Endothelial cell of umbilical vein (primary cell): Measurements from ENCODE around the gene TMEM89. TPM values are rescaled to one million over a fixed set of nuclear protein-coding genes. Genes with fewer than 3 reads are reported as not detected.

ENCODE experiments used
- BruUV-seq: library from RNA; stranded (reverse); fragments of 400-500 nt; replicated peaks from 2 replicates; lab custom pipeline; 2021; lab: Mats Ljungman, UMichigan
- CTCF ChIA-PET: fragments of 300-600, 350-600 bp; sonication (Branson Sonifier 250); formaldehyde crosslinking; loops from one replicate; lab custom pipeline; 2021; ENCODE audit warnings: antibody characterized with exemption, inconsistent platforms; lab: Charles Lee
- POLR2A ChIA-PET: fragments of 300-600, 350-600 bp; sonication (Branson Sonifier 250); formaldehyde crosslinking; loops from one replicate; lab custom pipeline; 2021; ENCODE audit warnings: antibody characterized with exemption, inconsistent platforms; lab: Charles Lee
- DNase-seq: peaks from one replicate; pipeline ENCODE4 v3.0.0-alpha.2; 2011; ENCODE audit warnings: low read depth, low spot score
- FAIRE-seq: peaks from 2 replicates; lab custom pipeline; 2011; peaks lifted over from hg19 to GRCh38; lab: Jason Lieb, UNC
- H2AFZ ChIP-seq: 2 replicates; pipeline ENCODE4 v1.6.0; 2012; ENCODE audit warnings: low read depth, low read length, control low read depth, inconsistent platforms
- H3K27ac ChIP-seq: 2 replicates; pipeline ENCODE4 v1.5.1; 2011; ENCODE audit warnings: low read depth, mild to moderate bottlenecking, control low read depth, low read length, moderate library complexity; ENCODE audit not compliant: insufficient read depth
- H3K27me3 ChIP-seq, 2 experiments: 2 replicates each; pipeline versions ENCODE4 v1.6.0 to v1.6.1; 2011; ENCODE audit warnings: low read length in 2 of 2, mixed read lengths in 1 of 2; ENCODE audit not compliant: control insufficient read depth in 2 of 2, insufficient read depth in 2 of 2
- H3K36me3 ChIP-seq, 2 experiments: 2 replicates in 1 of 2; 3 replicates in 1 of 2; pipeline ENCODE4 v1.5.1; 2011; ENCODE audit warnings: low read length in 2 of 2, mild to moderate bottlenecking in 1 of 2, moderate library complexity in 1 of 2; ENCODE audit not compliant: control insufficient read depth in 2 of 2, insufficient read depth in 2 of 2; ENCODE audit errors: extremely low read depth in 1 of 2
- H3K4me1 ChIP-seq: 3 replicates; pipeline ENCODE4 v1.5.1; 2011; ENCODE audit warnings: mild to moderate bottlenecking, low read length; ENCODE audit not compliant: control insufficient read depth, insufficient read depth; ENCODE audit errors: extremely low read depth
- H3K4me2 ChIP-seq: 2 replicates; pipeline ENCODE4 v1.6.1; 2011; ENCODE audit warnings: low read length, control low read depth, mixed read lengths; ENCODE audit not compliant: insufficient read depth
- H3K4me3 ChIP-seq, 3 experiments: fragments of 200-600 bp in 1 of 3; sonication (generic), shearing (Covaris generic) in 1 of 3; replicated peaks in 1 of 3; 2 replicates each; pipeline ENCODE4 v1.5.1; 2011 to 2016; ENCODE audit warnings: control low read depth in 3 of 3, low read length in 3 of 3, mild to moderate bottlenecking in 2 of 3, inconsistent platforms in 1 of 3, low read depth in 1 of 3, moderate library complexity in 1 of 3; ENCODE audit not compliant: insufficient read depth in 1 of 3
- H3K79me2 ChIP-seq: 2 replicates; pipeline ENCODE4 v1.6.0; 2012; ENCODE audit warnings: low read length, inconsistent platforms; ENCODE audit not compliant: control insufficient read depth, insufficient read depth
- H3K9ac ChIP-seq: replicated peaks from 2 replicates; pipeline ENCODE3; 2011; ENCODE audit warnings: low read length, control low read depth; ENCODE audit not compliant: insufficient read depth; ENCODE audit errors: extremely low read depth
- H3K9me1 ChIP-seq: replicated peaks from 3 replicates; pipeline ENCODE4 v1.6.0; 2011; ENCODE audit warnings: mild to moderate bottlenecking, low read length; ENCODE audit not compliant: control insufficient read depth, insufficient read depth; ENCODE audit errors: extremely low read depth
- H3K9me3 ChIP-seq: replicated peaks from 2 replicates; pipeline ENCODE4 v1.5.1; 2012; ENCODE audit warnings: low read length, inconsistent platforms; ENCODE audit not compliant: control insufficient read depth, insufficient read depth
- H4K20me1 ChIP-seq: replicated peaks from 2 replicates; pipeline ENCODE3; 2011; ENCODE audit warnings: mild to moderate bottlenecking, low read length; ENCODE audit not compliant: control insufficient read depth, insufficient read depth; ENCODE audit errors: extremely low read depth
- EZH2 ChIP-seq: IDR thresholded peaks from 2 replicates; pipeline ENCODE4 v1.6.1; 2012; ENCODE audit warnings: borderline replicate concordance, low read depth, mild to moderate bottlenecking, moderate library complexity, low read length, inconsistent platforms; ENCODE audit not compliant: severe bottlenecking
- GATA2 ChIP-seq: IDR thresholded peaks from 2 replicates; pipeline ENCODE4 v1.7.0; 2011; ENCODE audit warnings: low read depth, mild to moderate bottlenecking, moderate library complexity, mixed read lengths, low read length; ENCODE audit not compliant: insufficient read length, insufficient read depth
- MYC ChIP-seq: IDR thresholded peaks from one replicate; pipeline ENCODE4 v1.6.1; 2011; ENCODE audit warnings: mild to moderate bottlenecking, low read depth, low read length
- POLR2AphosphoS5 ChIP-seq: IDR thresholded peaks from 2 replicates; pipeline ENCODE4 v1.6.1; 2012; ENCODE audit warnings: low read depth, mild to moderate bottlenecking, control low read depth, low read length, moderate library complexity; ENCODE audit not compliant: insufficient read depth
- dilution Hi-C: fragments of 300-500 bp; cut with MboI; formaldehyde crosslinking; loops from one replicate; pipeline ENCODE4 v1.15.0; 2019; ENCODE audit warnings: low sequenced_read_pairs; ENCODE audit not compliant: extremely low pct_ligation_motif_present
- intact Hi-C: fragments of 100-400 bp; cut with micrococcal nuclease; formaldehyde crosslinking; loops from one replicate; pipeline ENCODE4 v1.10.0; 2022
- polyA plus RNA-seq, 4 experiments: library from polyadenylated mRNA; depleted of rRNA in 3 of 4; stranded (reverse) in 3 of 4; unstranded in 1 of 4; fragments of >200 nt; gene quantifications; 2 replicates each; pipeline versions ENCODE4 v1.2.1 to v1.2.3, GENCODE V29; 2011 to 2012; ENCODE audit warnings: missing spikeins in 1 of 4
- total RNA-seq: library from RNA; stranded (reverse); gene quantifications from 2 replicates; pipeline ENCODE4 v1.2.3, GENCODE V29; 2021
- TF ChIP-seq, protein P1 (sequence below): IDR thresholded peaks from 2 replicates; pipeline ENCODE4 v1.6.1; 2011; ENCODE audit not compliant: insufficient read depth, insufficient read length
- TF ChIP-seq, protein P2 (sequence below), 2 donors: IDR thresholded peaks; 1 replicate in 1 of 2; 2 replicates in 1 of 2; pipeline ENCODE4 v1.5.1; 2011; ENCODE audit warnings: low read length in 2 of 2, mild to moderate bottlenecking in 2 of 2, moderate library complexity in 2 of 2, control low read depth in 1 of 2, inconsistent platforms in 1 of 2, low read depth in 1 of 2; ENCODE audit not compliant: insufficient read depth in 1 of 2; ENCODE audit errors: extremely low read depth in 1 of 2

The TMEM89 gene
- total and polyA plus RNA-seq, 2 donors (not counting 3 experiments of a cell fraction or from before 2014, with no cell fraction given) = not detected

DNA sequence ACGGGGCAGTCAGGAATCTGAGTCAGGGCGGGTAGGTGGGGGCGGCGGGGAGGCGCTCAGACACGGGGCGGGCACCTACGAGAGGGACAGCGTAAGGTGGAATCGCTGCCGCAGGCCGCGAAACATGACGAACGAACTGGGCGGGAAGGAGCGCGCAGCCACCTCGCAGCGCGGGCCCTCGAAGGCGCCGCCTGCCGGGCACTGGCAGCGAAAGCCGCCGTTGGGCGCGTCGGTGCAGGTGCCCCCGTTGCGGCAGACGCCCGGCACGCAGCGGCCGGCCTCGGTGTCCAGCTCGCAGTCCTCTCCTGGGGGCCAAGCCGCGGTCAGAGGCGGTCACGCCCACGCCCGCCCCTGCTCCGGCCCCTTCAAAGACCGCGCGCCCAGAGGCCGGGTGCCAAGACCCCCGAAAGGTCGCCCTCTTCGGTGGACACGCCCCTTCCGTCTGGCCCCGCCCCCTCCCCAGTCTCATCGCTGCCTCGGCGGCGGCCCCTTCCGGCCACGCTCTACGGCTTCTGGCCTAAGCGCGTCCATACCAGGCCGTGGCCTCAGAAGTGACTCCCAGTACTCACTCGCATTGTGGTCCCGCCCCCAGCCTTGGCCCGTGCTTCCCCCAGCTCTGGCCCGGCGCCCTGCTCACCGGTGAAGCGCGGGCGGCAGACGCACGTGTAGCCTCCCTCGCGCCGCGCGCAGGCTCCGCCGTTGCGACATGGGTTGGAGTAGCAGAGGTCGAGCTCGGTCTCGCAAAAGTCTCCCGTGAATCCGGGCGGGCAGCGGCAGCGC is 34.7 kb upstream of the TMEM89 start:
- H3K27me3 ChIP-seq = no peaks in the 10 kb centered on the region
- peak overlapping the region; percentile 92 for H2AFZ ChIP-seq
- peak overlapping the region; percentile 8 to 46 (median 18) for H3K4me3 ChIP-seq
- CTCF ChIA-PET = interaction anchor here (0.7 to 5.1 kb wide), 6 partner anchors 12 to 256 kb away, joined by 3 to 32 read pairs (median 3); partner anchors contain the start of genes NCKIPSD, PFKFB4 and SLC26A6
- H4K20me1 ChIP-seq = no peaks in the 10 kb centered on the region
- peak overlapping the region; percentile 35 for H3K4me2 ChIP-seq
- no TSS peak for BruUV-seq
- peaks cover 7% of the 10 kb centered on the region for H3K4me1 ChIP-seq
- FAIRE-seq = peak; percentile 82
- H3K9ac ChIP-seq = peak overlapping the region; percentile 22
- H3K36me3 ChIP-seq = no peaks in the 10 kb centered on the region
- no peak overlapping the region for H3K27ac ChIP-seq
- POLR2A ChIA-PET = interaction anchor here (1.0 kb wide), 1 partner anchor 21 kb away, joined by 6 read pairs; the partner anchor contains the start of gene SLC26A6
- no peaks in the 10 kb centered on the region for H3K9me1 ChIP-seq
- intact Hi-C loops (loop anchor here (1.0 to 2.0 kb wide), 5 partner anchors 21 to 255 kb away; partner anchors contain the start of genes SLC26A6 and UQCRC1), dilution Hi-C loops (no loop called here)
- TF ChIP-seq EZH2 (no peak), GATA2 (no peak), MYC (peak; percentile 19), POLR2AphosphoS5 (peak; percentile 62)
- TF ChIP-seq, protein P1, sequence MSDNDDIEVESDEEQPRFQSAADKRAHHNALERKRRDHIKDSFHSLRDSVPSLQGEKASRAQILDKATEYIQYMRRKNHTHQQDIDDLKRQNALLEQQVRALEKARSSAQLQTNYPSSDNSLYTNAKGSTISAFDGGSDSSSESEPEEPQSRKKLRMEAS = no peak
- TF ChIP-seq, protein P2, sequence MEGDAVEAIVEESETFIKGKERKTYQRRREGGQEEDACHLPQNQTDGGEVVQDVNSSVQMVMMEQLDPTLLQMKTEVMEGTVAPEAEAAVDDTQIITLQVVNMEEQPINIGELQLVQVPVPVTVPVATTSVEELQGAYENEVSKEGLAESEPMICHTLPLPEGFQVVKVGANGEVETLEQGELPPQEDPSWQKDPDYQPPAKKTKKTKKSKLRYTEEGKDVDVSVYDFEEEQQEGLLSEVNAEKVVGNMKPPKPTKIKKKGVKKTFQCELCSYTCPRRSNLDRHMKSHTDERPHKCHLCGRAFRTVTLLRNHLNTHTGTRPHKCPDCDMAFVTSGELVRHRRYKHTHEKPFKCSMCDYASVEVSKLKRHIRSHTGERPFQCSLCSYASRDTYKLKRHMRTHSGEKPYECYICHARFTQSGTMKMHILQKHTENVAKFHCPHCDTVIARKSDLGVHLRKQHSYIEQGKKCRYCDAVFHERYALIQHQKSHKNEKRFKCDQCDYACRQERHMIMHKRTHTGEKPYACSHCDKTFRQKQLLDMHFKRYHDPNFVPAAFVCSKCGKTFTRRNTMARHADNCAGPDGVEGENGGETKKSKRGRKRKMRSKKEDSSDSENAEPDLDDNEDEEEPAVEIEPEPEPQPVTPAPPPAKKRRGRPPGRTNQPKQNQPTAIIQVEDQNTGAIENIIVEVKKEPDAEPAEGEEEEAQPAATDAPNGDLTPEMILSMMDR (IDR thresholded peaks at IDR 0.05; ENCODE audit: extremely low read depth in 1 of 2, insufficient read depth in 1 of 2, low read depth in 1 of 2, low read length in 2 of 2) = peak; percentile 75 to 85
- H3K79me2 ChIP-seq = no peaks in the 10 kb centered on the region
- no peaks in the 10 kb centered on the region for H3K9me3 ChIP-seq
- DNase-seq = peak; percentile 73
